ENCODE results near the gene GNG14.

GNG14 gene

GRCh38 chr19:12726988-12727316, 39.2 kb downstream of the GNG14 start:
- DNase-seq (ENCODE audit: extremely low spot score) = no peak
- ChIA-PET CTCF (no interaction called here), POLR2A (interaction anchor here (1.0 kb wide), 1 partner anchor 33 kb away, joined by 3 read pairs; no protein-coding TSS in a partner anchor)
- no peak for TF ChIP-seq CTBP1 (IDR thresholded peaks at IDR 0.05; ENCODE audit: borderline replicate concordance)
- TF ChIP-seq ZNF384 (IDR thresholded peaks at IDR 0.05) = no peak
- no peak for TF ChIP-seq BHLHE40 (IDR thresholded peaks at IDR 0.05; ENCODE audit: borderline replicate concordance)
- no peak for TF ChIP-seq FOXA1 (IDR thresholded peaks at IDR 0.05)
- TF ChIP-seq ELF4 (IDR thresholded peaks at IDR 0.05) = no peak
- no peak for TF ChIP-seq FOXM1 (IDR thresholded peaks at IDR 0.05; ENCODE audit: borderline replicate concordance)

GRCh38 chr19:12727745-12728433, 40.1 kb downstream of the GNG14 start:
- TF ChIP-seq NFRKB (IDR thresholded peaks at IDR 0.05) = no peak
- no peak for TF ChIP-seq ELF4 (IDR thresholded peaks at IDR 0.05)
- TF ChIP-seq FOXK2 (IDR thresholded peaks at IDR 0.05) = no peak
- TF ChIP-seq CTBP1 (IDR thresholded peaks at IDR 0.05; ENCODE audit: borderline replicate concordance) = no peak
- no peak for TF ChIP-seq ARNT (IDR thresholded peaks at IDR 0.05)
- CTCF ChIA-PET = no interaction called here
- POLR2A ChIA-PET = no interaction called here
- no peak for DNase-seq (ENCODE audit: extremely low spot score)

GRCh38 chr19:12730064-12730463, 42.3 kb downstream of the GNG14 start:
- ChIA-PET POLR2A (interaction anchor here (1.9 kb wide), 1 partner anchor 8 kb away, joined by 7 read pairs; no protein-coding TSS in a partner anchor), CTCF (no interaction called here)
- DNase-seq (ENCODE audit: extremely low spot score) = no peak

GRCh38 chr19:12731337-12731736, 43.5 kb downstream of the GNG14 start:
- CTCF ChIA-PET = no interaction called here
- POLR2A ChIA-PET = interaction anchor here (1.9 kb wide), 1 partner anchor 9 kb away, joined by 7 read pairs; no protein-coding TSS in a partner anchor
- TF ChIP-seq FOXA1 (IDR thresholded peaks at IDR 0.05) (no peak), L3MBTL2 (conservative IDR thresholded peaks at IDR 0.05) (no peak), BHLHE40 (IDR thresholded peaks at IDR 0.05; ENCODE audit: borderline replicate concordance) (no peak), CTBP1 (IDR thresholded peaks at IDR 0.05; ENCODE audit: borderline replicate concordance) (no peak), FOXK2 (IDR thresholded peaks at IDR 0.05) (no peak), HDGF (IDR thresholded peaks at IDR 0.05; ENCODE audit: borderline replicate concordance) (no peak), ELF4 (IDR thresholded peaks at IDR 0.05) (no peak), SUZ12 (IDR thresholded peaks at IDR 0.05) (no peak), LEF1 (IDR thresholded peaks at IDR 0.05; ENCODE audit: borderline replicate concordance) (no peak)
- no peak for DNase-seq (ENCODE audit: extremely low spot score)

More at GRCh38 chr19:12730064-12730463, 42.3 kb downstream of the GNG14 start:
- TF ChIP-seq HDGF (IDR thresholded peaks at IDR 0.05; ENCODE audit: borderline replicate concordance) = no peak
- TF ChIP-seq BHLHE40 (IDR thresholded peaks at IDR 0.05; ENCODE audit: borderline replicate concordance) = no peak
- TF ChIP-seq SUZ12 (IDR thresholded peaks at IDR 0.05) = no peak
- no peak for TF ChIP-seq CTBP1 (IDR thresholded peaks at IDR 0.05; ENCODE audit: borderline replicate concordance)
- no peak for TF ChIP-seq LEF1 (IDR thresholded peaks at IDR 0.05; ENCODE audit: borderline replicate concordance)
- TF ChIP-seq FOXA1 (IDR thresholded peaks at IDR 0.05) = no peak
- TF ChIP-seq ELF4 (IDR thresholded peaks at IDR 0.05) = no peak
- no peak for TF ChIP-seq SP1 (IDR thresholded peaks at IDR 0.05)
- TF ChIP-seq ARNT (IDR thresholded peaks at IDR 0.05) = no peak
- no peak for TF ChIP-seq FOXM1 (IDR thresholded peaks at IDR 0.05; ENCODE audit: borderline replicate concordance)
- TF ChIP-seq TARDBP (IDR thresholded peaks at IDR 0.05) = no peak

GRCh38 chr19:12733369-12734214, 45.8 kb downstream of the GNG14 start:
- TF ChIP-seq FOXM1 (IDR thresholded peaks at IDR 0.05; ENCODE audit: borderline replicate concordance) (no peak), ZNF384 (IDR thresholded peaks at IDR 0.05) (no peak), BHLHE40 (IDR thresholded peaks at IDR 0.05; ENCODE audit: borderline replicate concordance) (no peak), HDGF (IDR thresholded peaks at IDR 0.05; ENCODE audit: borderline replicate concordance) (no peak), LEF1 (IDR thresholded peaks at IDR 0.05; ENCODE audit: borderline replicate concordance) (no peak), PKNOX1 (IDR thresholded peaks at IDR 0.05) (no peak), CTBP1 (IDR thresholded peaks at IDR 0.05; ENCODE audit: borderline replicate concordance) (no peak), ARNT (IDR thresholded peaks at IDR 0.05) (no peak), TARDBP (IDR thresholded peaks at IDR 0.05) (no peak)
- CTCF ChIA-PET = interaction anchor here (0.6 to 1.7 kb wide), 5 partner anchors 12 to 509 kb away, joined by 3 to 8 read pairs (median 4); no protein-coding TSS in a partner anchor
- no peak for DNase-seq (ENCODE audit: extremely low spot score)
- POLR2A ChIA-PET = interaction anchor here (0.6 to 6.1 kb wide), 15 partner anchors 11 to 213 kb away, joined by 3 to 133 read pairs (median 3); partner anchors contain the start of genes JUNB, RAD23A and TNPO2

- POLR2A ChIA-PET = interaction anchor here (0.7 to 6.1 kb wide), 15 partner anchors 8 to 69 kb away, joined by 3 to 133 read pairs (median 6); partner anchors contain the start of genes BEST2, FBXW9, JUNB and RNASEH2A
- DNase-seq (ENCODE audit: extremely low spot score) = peak; percentile 91
- TF ChIP-seq LEF1 (IDR thresholded peaks at IDR 0.05; ENCODE audit: borderline replicate concordance) (no peak), FOXA1 (IDR thresholded peaks at IDR 0.05) (no peak), ZNF384 (IDR thresholded peaks at IDR 0.05) (no peak), CTBP1 (IDR thresholded peaks at IDR 0.05; ENCODE audit: borderline replicate concordance) (no peak; the same call in 1 of the 2 replicates), TARDBP (IDR thresholded peaks at IDR 0.05) (no peak), FOXK2 (IDR thresholded peaks at IDR 0.05) (no peak), SUZ12 (IDR thresholded peaks at IDR 0.05) (no peak), ELF4 (IDR thresholded peaks at IDR 0.05) (peak; percentile 78), ARNT (IDR thresholded peaks at IDR 0.05) (no peak), NFRKB (IDR thresholded peaks at IDR 0.05) (peak; percentile 76), L3MBTL2 (conservative IDR thresholded peaks at IDR 0.05) (peak; percentile 61), FOXM1 (IDR thresholded peaks at IDR 0.05; ENCODE audit: borderline replicate concordance) (no peak), SP1 (IDR thresholded peaks at IDR 0.05) (no peak), HDGF (IDR thresholded peaks at IDR 0.05; ENCODE audit: borderline replicate concordance) (no peak), BHLHE40 (IDR thresholded peaks at IDR 0.05; ENCODE audit: borderline replicate concordance) (peak; percentile 87), PKNOX1 (IDR thresholded peaks at IDR 0.05) (peak; percentile 98)
- CTCF ChIA-PET = interaction anchor here (0.8 to 1.5 kb wide), 2 partner anchors 20 kb away, joined by 4 to 5 read pairs; no protein-coding TSS in a partner anchor
Measured at GRCh38 chr19:12736995-12737834, 49.4 kb downstream of the GNG14 start, which contains the start of gene GET3. GET3 (plus strand) TSS chr19:12737497; CDS start chr19:12737506, 9 bp downstream.

Data from HEK293T (cell line).